Tibial artery (tissue), 4 donors: ENCODE data around the gene OR6B3.
"Not testable (repeated sequence)": the region's sequence is repeated elsewhere in the genome, so short reads cannot be mapped to it uniquely, and the experiment has no call there.

ENCODE experiments used
- DNase-seq, 2 donors: peaks; one replicate each; pipeline ENCODE4 v3.0.0-alpha.2; 2019
- H3K27ac ChIP-seq, 2 donors: fragments of 200-600 bp; sonication (generic) in 1 of 2; 1 replicate in 1 of 2; 2 replicates in 1 of 2; pipeline ENCODE4 v1.5.1; 2018 to 2019; ENCODE audit warnings: mild to moderate bottlenecking in 1 of 2
- H3K27me3 ChIP-seq, 2 donors: fragments of 200-600 bp; sonication (generic) in 1 of 2; one replicate each; pipeline versions ENCODE4 v1.5.1 to v1.6.0; 2016 to 2019
- H3K36me3 ChIP-seq, 3 donors: fragments of 200-600 bp; sonication (generic) in 2 of 3; one replicate each; pipeline ENCODE4 v1.5.1; 2016 to 2019; ENCODE audit warnings: mild to moderate bottlenecking in 2 of 3
- H3K4me1 ChIP-seq, 4 donors: fragments of 200-600 bp; sonication (generic) in 2 of 4; 1 replicate in 3 of 4; 2 replicates in 1 of 4; pipeline ENCODE4 v1.5.1; 2016 to 2019
- H3K4me3 ChIP-seq, 2 donors: fragments of 200-600 bp; sonication (generic) in 1 of 2; 1 replicate in 1 of 2; 2 replicates in 1 of 2; pipeline ENCODE4 v1.5.1; 2018 to 2019; ENCODE audit warnings: mild to moderate bottlenecking in 2 of 2
- H3K9me3 ChIP-seq, 3 donors: fragments of 200-600 bp; sonication (generic) in 1 of 3; one replicate each; pipeline ENCODE4 v1.5.1; 2016 to 2019
- CTCF ChIP-seq, 2 experiments: fragments of 200-600 bp in 1 of 2; fragments of 450-650 bp in 1 of 2; IDR thresholded peaks; one replicate each; pipeline ENCODE4 v1.5.1; 2017 to 2019; ENCODE audit warnings: antibody characterized with exemption in 2 of 2, mild to moderate bottlenecking in 1 of 2, moderate library complexity in 1 of 2
- intact Hi-C: fragments of 100-400 bp; cut with DNase I; formaldehyde crosslinking; loops from one replicate; pipeline ENCODE4 v1.15.0; 2023; ENCODE audit warnings: low total_unique reads

Gene OR6B3

GRCh38 chr2:240052524-240052923 lies 797 bp downstream of the OR6B3 start:
- H3K27me3 ChIP-seq, result peaks cover 0 to 60% of the 10 kb centered on the region in 2 donors
- H3K4me3 ChIP-seq, result no peak overlapping the region
- no peaks in the 10 kb centered on the region for H3K36me3 ChIP-seq
- no peaks in the 10 kb centered on the region for H3K4me1 ChIP-seq
- TF ChIP-seq CTCF (IDR thresholded peaks at IDR 0.05), result no peak
- intact Hi-C loops, result no loop called here
- no peak for DNase-seq
- no peaks in the 10 kb centered on the region for H3K9me3 ChIP-seq
- H3K27ac ChIP-seq, result no peak overlapping the region

GRCh38 chr2:240051697-240052096 lies 1.6 kb downstream of the OR6B3 start:
- Histone ChIP-seq H3K4me1 (no peaks in the 10 kb centered on the region), H3K27me3 (peaks cover 0 to 58% of the 10 kb centered on the region in 2 donors), H3K9me3 (no peaks in the 10 kb centered on the region), H3K36me3 (no peaks in the 10 kb centered on the region), H3K27ac (no peak overlapping the region), H3K4me3 (no peak overlapping the region)
- TF ChIP-seq CTCF (IDR thresholded peaks at IDR 0.05), result no peak
- no peak for DNase-seq
- intact Hi-C loops, result no loop called here

GRCh38 chr2:240050278-240050677 lies 3.0 kb downstream of the OR6B3 start:
- no peak overlapping the region for H3K27ac ChIP-seq
- intact Hi-C loops, result no loop called here
- no peak for TF ChIP-seq CTCF (IDR thresholded peaks at IDR 0.05)
- no peaks in the 10 kb centered on the region for H3K4me1 ChIP-seq
- no peaks in the 10 kb centered on the region for H3K36me3 ChIP-seq
- no peak overlapping the region for H3K4me3 ChIP-seq
- H3K9me3 ChIP-seq, result no peaks in the 10 kb centered on the region
- no peak for DNase-seq
- peaks cover 0 to 53% of the 10 kb centered on the region in 2 donors for H3K27me3 ChIP-seq

- TF ChIP-seq CTCF (IDR thresholded peaks at IDR 0.05), result no peak
- H3K36me3 ChIP-seq, result no peaks in the 10 kb centered on the region
- peaks cover 0 to 49% of the 10 kb centered on the region in 2 donors for H3K27me3 ChIP-seq
- no peak for DNase-seq
- H3K4me1 ChIP-seq, result no peaks in the 10 kb centered on the region
- H3K9me3 ChIP-seq, result no peaks in the 10 kb centered on the region
- intact Hi-C loops, result no loop called here
- no peak overlapping the region for H3K4me3 ChIP-seq
- H3K27ac ChIP-seq, result no peak overlapping the region
These were observed 5.1 kb downstream of the OR6B3 start for GRCh38 chr2:240048237-240048636.

GRCh38 chr2:240045098-240045497 lies 8.2 kb downstream of the OR6B3 start:
- Histone ChIP-seq H3K27me3 (peaks cover 0 to 60% of the 10 kb centered on the region in 2 donors), H3K4me3 (no peak overlapping the region), H3K9me3 (no peaks in the 10 kb centered on the region), H3K4me1 (no peaks in the 10 kb centered on the region), H3K27ac (no peak overlapping the region), H3K36me3 (no peaks in the 10 kb centered on the region)
- TF ChIP-seq CTCF (IDR thresholded peaks at IDR 0.05), result no peak
- intact Hi-C loops, result no loop called here
- DNase-seq, result no peak

- H3K27me3 ChIP-seq, result peaks cover 0 to 55% of the 10 kb centered on the region in 2 donors
- H3K4me1 ChIP-seq, H3K36me3 ChIP-seq, DNase-seq, H3K4me3 ChIP-seq, H3K27ac ChIP-seq, intact Hi-C loops, H3K9me3 ChIP-seq: not testable (repeated sequence)
These were observed 9.2 kb downstream of the OR6B3 start for GRCh38 chr2:240044096-240044495.
